Left renal pelvis (tissue), 4 donors: ENCODE results near the gene HNRNPA0. TPM values are rescaled to one million over a fixed set of nuclear protein-coding genes. Genes with fewer than 3 reads are reported as not detected.
"Not testable (repeated sequence)": the region's sequence is repeated elsewhere in the genome, so short reads cannot be mapped to it uniquely, and the experiment has no call there.

Experiments
- DNase-seq, 4 donors: peaks; one replicate each; pipeline ENCODE4 v3.0.0-alpha.2; 2013; ENCODE audit warnings: low read depth in 4 of 4, low spot score in 3 of 4
- polyA plus RNA-seq, 4 donors: library from polyadenylated mRNA; unstranded; fragments of 120-200 nt; gene quantifications; one replicate each; pipeline ENCODE4 v1.2.1, GENCODE V29; 2013; ENCODE audit not compliant: insufficient read length in 4 of 4

HNRNPA0 gene
- polyA plus RNA-seq: 10 to 100 TPM; 69.1 to 76.1 (median 72.7) TPM

- DNase-seq: peak; percentile 95 to 99 (median 96)
These were observed at the start of gene HNRNPA0 for GRCh38 chr5:137754188-137754960. TSS of gene HNRNPA0 (minus strand) at chr5:137754363. CDS start at chr5:137754066, 297 bp downstream.

DNA sequence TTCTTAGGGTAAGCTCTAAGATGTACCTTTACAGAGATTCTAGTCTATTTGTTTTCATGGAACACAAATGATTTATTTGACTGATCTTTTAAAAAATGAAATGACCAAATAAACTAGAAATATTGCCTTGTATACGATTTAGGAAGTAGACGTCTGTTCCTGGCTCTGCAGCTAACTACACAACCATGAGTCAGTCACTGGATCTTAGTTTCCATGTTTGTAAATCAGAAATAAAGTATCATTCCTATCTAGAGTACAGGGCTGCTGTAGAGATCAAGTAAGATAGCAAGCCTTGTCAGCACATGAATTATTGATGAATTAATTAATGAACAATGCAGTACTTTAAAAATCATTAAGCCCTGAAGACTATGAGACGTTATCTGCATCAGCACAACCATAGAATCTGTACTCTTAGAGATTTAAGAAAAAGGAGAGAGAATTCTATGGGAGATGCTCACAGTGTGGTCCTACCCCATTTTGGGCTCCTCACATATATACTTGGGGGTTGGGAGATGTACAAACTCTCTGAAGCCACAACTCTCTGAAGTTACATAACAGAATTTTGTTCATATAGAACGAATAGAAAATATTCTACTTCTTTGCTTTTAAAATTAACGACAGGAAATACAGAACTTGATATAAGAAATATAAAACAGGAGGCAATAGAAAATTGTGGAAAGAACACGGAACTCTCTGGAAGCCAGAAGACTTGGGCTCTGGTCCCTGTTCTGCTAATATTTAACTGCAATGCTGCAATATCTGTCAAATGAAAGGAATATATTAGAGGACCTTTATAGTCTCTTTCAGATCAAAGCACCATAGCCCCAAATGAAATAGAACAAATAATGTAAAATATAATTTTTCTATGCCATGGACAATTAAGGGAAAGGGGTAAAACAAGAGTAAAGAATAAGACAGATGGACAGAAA is 48.4 kb upstream of the HNRNPA0 start:
- no peak for DNase-seq

DNA sequence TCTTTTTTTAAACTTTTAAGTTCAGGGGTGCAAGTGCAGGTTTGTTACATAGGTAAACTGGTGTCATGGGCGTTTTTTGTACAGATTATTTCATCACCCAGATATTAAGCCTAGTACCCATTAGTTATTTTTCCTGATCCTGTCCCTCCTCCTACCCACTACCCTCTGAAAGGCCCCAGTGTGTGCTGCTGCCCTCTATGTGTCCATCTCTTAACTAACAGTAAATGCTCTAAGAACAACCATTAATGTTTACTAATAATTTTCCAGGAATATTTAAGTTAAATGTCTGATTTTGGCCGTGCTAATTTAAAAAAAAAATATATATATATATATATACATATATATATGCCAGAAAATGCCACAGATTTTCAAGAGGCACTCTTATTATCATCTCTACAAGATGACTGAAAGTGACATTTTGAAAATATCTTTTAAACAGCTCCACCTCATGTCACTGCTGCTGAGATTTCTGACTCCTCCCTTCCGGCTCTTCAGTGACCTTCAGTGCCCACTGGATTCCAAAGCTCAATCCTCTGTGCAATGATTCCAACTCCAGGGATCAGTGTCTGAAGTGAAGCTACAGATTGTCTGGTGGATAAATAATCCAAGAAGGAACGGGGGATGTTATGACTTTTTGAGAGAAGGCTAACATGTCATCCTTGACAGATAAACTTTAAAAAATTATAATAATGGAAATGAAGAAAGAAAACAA is 46.7 kb upstream of the HNRNPA0 start:
- no peak for DNase-seq

DNA sequence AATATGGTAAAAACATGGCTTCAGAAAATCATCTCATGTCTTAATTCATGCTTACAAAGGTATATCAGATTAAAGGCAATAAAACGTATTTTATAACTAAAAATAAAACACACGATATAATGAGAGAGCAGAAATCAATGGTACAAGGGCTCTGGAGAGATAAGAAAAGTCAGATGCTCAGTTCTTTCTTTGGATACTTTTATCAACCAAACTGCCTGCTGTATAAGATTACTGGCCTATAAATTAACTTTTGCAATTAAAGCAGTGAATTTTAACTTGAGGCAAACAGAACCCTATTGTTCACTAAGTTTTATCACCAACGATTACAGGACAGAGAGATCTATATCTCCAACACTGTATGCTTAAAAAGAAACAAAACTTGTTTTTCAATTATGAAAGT is 42.1 kb upstream of the HNRNPA0 start:
- DNase-seq: no peak

DNA sequence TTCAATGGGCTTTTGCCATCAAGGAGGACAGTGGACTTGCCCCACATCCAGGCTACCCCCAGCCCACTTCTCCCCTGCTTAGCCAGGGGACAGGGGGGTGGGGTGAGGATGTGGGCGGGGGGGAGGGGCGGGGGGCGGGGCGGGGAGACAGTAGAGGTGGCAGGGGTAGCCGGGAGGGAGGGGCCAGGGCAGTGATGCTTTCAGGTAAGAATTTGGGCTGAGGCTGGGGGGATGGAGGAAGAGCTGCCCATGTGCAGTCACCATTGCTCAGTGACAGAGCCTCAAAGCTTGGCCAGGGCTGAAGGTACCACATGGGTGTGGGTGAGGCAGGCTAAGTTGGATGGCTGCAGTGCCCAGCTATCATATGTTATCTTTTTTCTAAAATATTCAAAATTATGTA is 40.7 kb upstream of the HNRNPA0 start:
- DNase-seq: no peak

DNA sequence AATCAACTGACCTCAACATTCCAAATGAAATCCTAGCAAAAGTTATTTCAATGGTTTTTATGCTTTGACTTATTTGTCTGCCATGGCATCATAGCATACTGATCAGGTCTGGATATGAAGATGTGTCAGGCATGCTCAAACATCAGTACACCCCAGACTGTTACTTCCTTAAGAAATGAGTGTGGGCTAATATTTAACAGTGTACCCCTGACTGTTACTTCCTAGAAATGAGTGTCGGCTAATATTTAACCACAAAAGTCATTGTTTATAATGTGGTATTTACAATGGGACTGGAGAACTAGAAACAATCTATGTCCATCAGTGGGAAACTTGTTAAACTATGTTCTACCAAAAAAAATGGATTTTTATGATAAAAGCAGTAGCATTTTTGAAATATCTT is 38.1 kb upstream of the HNRNPA0 start:
- peak in 1 of 4 donors; percentile 24 for DNase-seq

- no peak for DNase-seq
These were observed 37.6 kb upstream of the HNRNPA0 start for GRCh38 chr5:137791799-137792198.

- no peak for DNase-seq
These were observed 37.2 kb upstream of the HNRNPA0 start for GRCh38 chr5:137791387-137791786.

GRCh38 chr5:137788560-137788959 is 34.4 kb upstream of the HNRNPA0 start:
- not testable (repeated sequence) for DNase-seq

DNA sequence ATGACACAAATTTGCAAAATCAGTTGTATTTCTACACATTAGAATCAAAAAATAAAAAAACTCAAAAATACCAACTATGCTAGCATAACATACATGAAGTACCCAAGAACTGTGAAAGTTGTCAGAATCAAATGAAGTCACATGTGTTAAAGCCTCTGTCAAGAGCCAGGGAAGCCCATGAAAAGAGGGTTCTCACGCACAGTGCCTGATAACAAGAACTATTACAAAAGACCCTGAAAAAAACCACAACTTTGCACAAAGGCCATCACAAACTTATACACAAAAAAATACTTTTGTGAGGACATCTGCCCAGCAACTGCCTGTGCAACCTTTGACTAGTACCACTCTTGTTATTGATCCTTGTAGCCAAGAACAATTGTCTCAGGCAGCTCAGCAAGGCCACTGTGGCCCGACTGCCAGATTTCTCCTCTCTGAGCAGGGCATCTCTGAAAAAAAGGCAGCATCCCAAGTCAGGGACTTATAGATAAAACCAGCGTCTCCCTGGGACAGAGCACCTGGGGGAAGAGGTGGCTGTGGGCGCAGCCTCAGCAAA is 28.9 kb upstream of the HNRNPA0 start:
- DNase-seq: no peak

DNA sequence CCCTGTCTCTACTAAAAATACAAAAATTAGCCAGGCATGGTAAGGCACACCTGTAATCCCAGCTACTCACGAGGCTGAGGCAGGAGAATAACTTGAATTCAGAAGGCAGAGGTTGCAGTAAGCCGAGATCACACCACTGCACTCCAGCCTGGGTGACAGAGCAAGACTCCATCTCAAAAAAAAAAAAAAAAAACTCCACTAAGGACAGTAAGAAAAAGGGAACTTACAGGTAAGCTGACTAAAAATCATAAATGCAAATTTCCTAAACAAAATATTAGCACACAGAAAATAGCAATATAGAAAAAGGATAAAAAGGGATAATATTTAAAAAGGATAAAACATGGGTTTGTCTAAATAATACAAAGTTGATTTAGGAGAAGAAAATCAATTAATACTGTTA is 27.9 kb upstream of the HNRNPA0 start:
- no peak for DNase-seq

DNA sequence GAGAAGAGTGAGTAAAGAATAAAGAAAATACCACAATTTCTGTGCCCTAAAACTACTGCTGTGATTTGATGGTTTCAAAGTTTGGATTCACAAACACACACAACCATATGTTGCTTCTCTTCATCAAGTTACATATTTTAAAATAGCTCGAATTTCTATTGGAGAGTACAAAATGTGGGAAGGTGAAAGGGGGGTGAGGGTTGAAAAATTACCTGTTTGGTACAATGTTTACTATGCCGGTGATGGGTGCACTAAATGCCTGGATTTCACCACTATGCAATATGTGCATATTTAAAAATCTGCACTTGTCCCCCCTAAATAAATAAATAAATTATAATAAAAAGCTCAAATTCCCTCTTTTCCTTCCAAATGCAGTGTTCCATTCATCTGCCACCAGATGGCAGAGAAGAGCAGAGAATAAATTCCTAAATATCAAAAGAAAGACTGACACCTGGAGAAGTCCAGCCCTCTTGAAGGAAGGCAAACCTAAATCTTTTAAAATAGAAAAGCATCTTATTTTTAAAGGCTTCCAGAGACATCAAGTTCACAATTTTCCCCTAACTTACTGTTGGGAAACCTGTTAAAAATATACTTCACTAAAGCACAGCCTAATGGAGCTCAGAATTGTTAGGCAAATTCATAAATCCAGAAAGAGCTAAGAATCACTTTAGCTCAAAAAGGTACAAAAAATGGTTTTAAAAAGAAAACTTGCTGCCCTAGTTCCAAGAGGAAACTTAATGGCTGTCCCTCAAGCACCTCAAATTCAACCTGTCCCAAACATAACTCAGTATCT is 24.8 kb upstream of the HNRNPA0 start:
- DNase-seq: no peak

GRCh38 chr5:137767937-137768336 is 13.8 kb upstream of the HNRNPA0 start:
- DNase-seq: not testable (repeated sequence)

- no peak for DNase-seq
These were observed 7.4 kb upstream of the HNRNPA0 start for GRCh38 chr5:137761566-137761965.

- no peak for DNase-seq
These were observed 6.8 kb upstream of the HNRNPA0 start for GRCh38 chr5:137760719-137761516.

DNA sequence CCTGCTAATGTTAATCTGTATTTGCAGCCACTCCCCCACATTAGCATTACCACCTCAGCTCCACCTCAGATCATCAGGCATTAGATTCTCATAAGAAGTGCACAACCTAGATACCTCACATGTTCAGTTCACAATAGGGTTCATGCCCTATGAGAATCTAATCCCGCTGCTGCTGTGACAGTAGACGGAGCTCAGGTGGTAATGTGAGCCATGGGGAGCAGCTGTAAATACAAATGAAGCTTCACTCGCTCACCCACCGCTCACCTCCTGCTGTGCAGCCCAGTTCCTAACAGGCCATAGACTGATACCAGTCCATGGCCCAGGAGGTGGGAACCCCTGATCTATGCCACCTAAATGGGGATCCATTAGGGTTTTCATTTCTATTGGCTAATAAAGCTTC is 6.1 kb upstream of the HNRNPA0 start:
- DNase-seq: no peak

DNA sequence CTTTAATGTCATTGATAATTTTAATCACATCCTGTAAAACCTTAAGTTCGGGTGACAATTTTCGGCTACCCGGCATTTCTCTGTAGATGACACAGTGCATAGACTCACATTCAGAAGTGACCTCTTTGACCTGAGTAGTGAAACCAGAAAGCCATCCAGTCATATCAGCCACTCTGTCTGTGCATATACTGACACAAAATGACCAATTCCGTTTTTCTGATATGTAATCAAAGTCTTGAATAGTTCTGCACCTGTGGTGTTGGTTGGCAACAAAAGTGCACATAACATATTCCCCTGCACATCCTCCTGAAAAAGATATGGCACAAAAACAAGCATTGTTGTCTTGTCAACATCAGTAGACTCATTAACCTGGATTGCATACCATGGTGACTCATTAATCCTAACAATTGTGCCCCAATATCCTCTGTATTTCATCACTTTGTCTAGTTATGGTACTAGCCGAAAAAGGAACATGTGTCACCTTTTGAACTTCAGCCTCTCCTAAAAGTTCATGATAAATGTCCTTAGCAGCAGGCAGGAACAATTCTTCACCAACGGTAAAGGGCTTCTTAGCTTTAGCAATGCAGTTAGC is 4.6 kb upstream of the HNRNPA0 start:
- DNase-seq: no peak

DNA sequence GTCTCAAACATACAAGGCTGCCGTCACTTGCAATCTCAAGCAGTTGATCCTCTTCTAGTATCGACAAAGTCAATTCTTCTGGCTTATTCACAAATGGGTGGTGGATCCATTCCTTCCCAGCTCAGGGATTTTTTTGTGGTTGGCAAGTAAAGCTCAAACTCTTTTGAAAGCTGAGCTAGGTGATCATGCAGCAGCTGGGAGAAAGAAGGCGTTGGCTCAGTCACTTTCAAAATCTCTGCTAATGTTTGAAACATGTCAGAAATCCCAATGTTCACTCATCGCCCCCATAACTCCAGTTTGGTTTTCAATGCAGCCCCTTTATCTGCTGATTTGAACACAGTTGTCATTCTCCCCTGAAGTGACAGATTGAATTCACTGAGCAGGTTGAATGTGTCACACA is 4.0 kb upstream of the HNRNPA0 start:
- no peak for DNase-seq

DNA sequence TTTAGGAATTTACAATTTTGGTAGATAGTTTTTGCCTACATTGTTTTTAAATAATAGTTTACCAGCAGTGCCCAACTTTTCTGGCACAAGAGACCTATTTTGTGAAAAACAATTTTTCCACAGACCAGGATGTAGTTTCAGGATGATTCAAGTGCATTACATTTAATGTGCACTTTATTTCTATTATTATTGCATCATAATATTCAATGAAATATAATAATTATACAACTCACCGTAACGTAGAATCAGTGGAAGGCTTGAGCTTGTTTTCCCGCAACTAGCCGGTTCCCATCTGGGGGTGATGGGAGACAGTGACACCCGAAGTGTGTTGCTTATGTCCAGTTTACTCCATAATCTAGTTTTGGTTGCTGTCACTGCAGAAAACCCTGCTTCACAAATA is 3.5 kb upstream of the HNRNPA0 start:
- no peak for DNase-seq
